Endometrial microvascular endothelial cells (primary cell): ENCODE data around the gene FOXL1. TPM values are rescaled to one million over a fixed set of nuclear protein-coding genes. Genes with fewer than 3 reads are reported as not detected.
"Not testable (repeated sequence)": the region's sequence is repeated elsewhere in the genome, so short reads cannot be mapped to it uniquely, and the experiment has no call there.

Experiments used
- in situ Hi-C: cut with HindIII; loops from 2 replicates; pipeline ENCODE4 v1.10.0; 2017; ENCODE audit warnings: low sequenced_read_pairs, low pct_unique_long_range_greater_than_20kb; ENCODE audit errors: inconsistent ontology term
- total RNA-seq: library from RNA; depleted of rRNA; stranded (reverse); fragments of >200 nt; gene quantifications from one replicate; pipeline ENCODE4 v1.2.3, GENCODE V29; 2015; ENCODE audit errors: inconsistent ontology term

FOXL1 gene
- total RNA-seq, 1 donor from 2014 or later: 11.5 TPM

DNA sequence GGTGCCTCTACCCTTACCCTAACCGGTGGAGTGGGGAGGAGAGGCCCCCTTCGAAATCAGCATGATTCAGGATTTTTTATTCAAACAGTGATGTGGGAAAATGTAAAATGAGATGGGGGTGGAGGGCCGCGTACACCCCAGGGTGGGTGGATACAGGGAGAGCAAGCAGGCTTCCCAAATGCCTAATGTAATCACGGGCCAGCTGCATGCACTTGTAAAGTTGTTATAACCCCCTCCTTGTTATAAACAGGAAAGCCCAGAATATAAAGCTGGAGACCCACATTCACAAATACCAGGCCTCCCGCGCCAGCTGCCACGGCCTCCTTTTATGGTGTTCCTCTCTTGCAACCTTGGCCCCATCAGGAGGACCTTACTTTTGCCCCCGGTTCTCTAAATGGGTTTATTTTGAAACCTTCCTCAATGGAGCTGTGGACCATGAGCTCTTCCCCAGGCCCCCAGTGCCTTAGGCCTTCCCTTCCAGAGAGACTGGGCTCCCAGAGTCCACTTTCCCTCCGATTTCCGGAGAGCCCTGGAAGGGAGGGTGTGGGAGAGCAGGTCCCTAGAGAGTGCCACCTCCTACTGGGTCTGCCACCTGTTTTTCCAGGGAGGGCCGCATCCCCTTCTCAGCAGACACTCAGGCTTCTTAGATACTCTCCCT lies 906 bp upstream of the FOXL1 start:
- in situ Hi-C loops: loop anchor here (10.0 kb wide), 1 partner anchor 177 kb away; no protein-coding TSS in a partner anchor

GRCh38 chr16:86578611-86579267 lies 390 bp downstream of the FOXL1 start:
- in situ Hi-C loops: loop anchor here (10.0 kb wide), 1 partner anchor 176 kb away; no protein-coding TSS in a partner anchor

DNA sequence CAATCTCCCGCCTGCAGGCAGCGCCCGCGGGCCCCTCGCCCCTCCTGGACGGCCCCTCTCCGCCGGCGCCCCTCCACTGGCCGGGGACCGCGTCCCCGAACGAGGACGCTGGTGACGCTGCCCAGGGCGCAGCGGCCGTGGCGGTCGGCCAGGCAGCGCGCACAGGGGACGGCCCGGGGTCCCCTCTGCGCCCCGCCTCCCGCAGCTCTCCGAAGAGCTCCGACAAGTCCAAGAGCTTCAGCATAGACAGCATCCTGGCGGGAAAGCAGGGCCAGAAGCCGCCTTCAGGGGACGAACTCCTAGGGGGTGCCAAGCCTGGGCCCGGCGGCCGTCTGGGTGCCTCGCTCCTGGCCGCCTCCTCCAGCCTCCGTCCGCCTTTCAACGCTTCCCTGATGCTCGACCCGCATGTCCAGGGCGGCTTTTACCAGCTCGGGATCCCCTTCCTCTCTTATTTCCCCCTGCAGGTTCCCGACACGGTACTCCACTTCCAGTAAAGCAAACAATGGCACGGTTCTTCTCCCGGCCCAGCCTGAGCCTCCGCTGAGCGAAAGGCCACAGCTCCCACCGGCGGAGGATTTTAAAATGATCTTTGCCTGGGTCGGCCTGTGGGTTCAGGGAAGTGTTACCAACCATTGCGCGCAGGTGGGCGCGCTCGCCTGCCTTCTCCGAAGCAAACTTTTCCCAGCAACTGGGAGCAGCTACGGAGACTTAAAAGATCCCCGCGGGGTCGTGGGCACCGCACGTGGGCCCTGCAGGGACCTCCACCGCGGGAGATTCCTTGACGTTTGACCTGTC lies 1.1 kb downstream of the FOXL1 start:
- in situ Hi-C loops: loop anchor here (10.0 kb wide), 1 partner anchor 175 kb away; no protein-coding TSS in a partner anchor

- in situ Hi-C loops: no loop called here
Measured at GRCh38 chr16:86580063-86580790, 1.9 kb downstream of the FOXL1 start.

DNA sequence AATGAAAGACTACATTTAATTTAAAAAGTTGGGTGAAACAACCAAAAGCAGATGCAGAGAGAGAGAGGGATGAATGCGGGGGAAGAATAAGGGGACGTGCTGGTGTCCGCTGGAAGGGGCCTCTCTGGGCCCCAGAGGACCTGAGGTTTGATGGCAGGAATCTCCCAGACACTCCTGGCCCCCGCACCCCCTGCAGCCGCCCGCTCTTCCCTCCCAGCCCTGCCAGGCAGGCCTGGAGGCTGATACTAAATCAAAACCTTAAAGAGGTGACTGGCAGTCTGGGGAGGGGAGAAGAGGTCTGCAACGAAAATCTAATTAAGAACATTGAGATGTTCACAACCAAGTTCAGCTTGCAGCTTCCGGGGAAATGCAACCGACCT lies 2.4 kb downstream of the FOXL1 start:
- in situ Hi-C loops: no loop called here

- in situ Hi-C loops: no loop called here
Measured at GRCh38 chr16:86581458-86581857, 3.1 kb downstream of the FOXL1 start.

GRCh38 chr16:86584071-86584685 lies 5.8 kb downstream of the FOXL1 start:
- in situ Hi-C loops: no loop called here

- in situ Hi-C loops: no loop called here
Measured at GRCh38 chr16:86584726-86585721, 6.7 kb downstream of the FOXL1 start.

- in situ Hi-C loops: no loop called here
Measured at GRCh38 chr16:86585821-86586611, 7.7 kb downstream of the FOXL1 start.

- in situ Hi-C loops: no loop called here
Measured at GRCh38 chr16:86587487-86587886, 9.1 kb downstream of the FOXL1 start.

- in situ Hi-C loops: not testable (repeated sequence)
Measured at GRCh38 chr16:86587955-86588354, 9.6 kb downstream of the FOXL1 start.

- in situ Hi-C loops: no loop called here
Measured at GRCh38 chr16:86590501-86591144, 12.3 kb downstream of the FOXL1 start.

DNA sequence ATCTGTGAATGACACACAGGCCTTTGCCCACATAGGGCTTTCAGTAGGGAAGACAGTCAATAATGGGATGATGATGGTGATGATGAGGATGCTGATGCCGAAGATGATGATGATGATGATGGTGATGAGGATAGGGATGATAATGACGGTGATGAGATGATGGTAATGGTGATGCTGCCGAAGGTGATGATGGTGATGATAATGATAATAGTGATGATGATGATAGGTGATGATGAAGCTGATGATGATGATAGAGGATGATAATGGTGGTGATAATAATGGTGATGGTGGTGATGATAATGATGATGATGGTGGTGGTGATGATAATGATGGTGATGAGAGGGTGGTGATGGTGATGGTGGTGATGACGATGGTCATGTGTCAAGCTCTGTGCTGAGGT lies 12.9 kb downstream of the FOXL1 start:
- in situ Hi-C loops: no loop called here

- in situ Hi-C loops: no loop called here
Measured at GRCh38 chr16:86593913-86594620, 15.7 kb downstream of the FOXL1 start.

GRCh38 chr16:86594721-86595120 lies 16.4 kb downstream of the FOXL1 start:
- in situ Hi-C loops: no loop called here
